ENCODE results near the gene CHRNB1. TPM values are rescaled to one million over a fixed set of nuclear protein-coding genes. Genes with fewer than 3 reads are reported as not detected.

CHRNB1 gene
- total RNA-seq, 1 donor from 2014 or later = 5.9 TPM

GRCh38 chr17:7426896-7427489 is 17.9 kb upstream of the CHRNB1 start:
- no peaks in the 10 kb centered on the region for H3K4me1 Mint-ChIP-seq
- no peaks in the 10 kb centered on the region for H3K9me3 Mint-ChIP-seq
- CTCF ChIA-PET = no interaction called here
- no peak for DNase-seq
- H3K4me3 Mint-ChIP-seq = no peak overlapping the region
- H3K27ac Mint-ChIP-seq = no peak overlapping the region
- intact Hi-C loops (cut with micrococcal nuclease) = no loop called here
- H3K36me3 Mint-ChIP-seq (ENCODE audit: low read depth) = no peaks in the 10 kb centered on the region
- no peak for TF ChIP-seq CTCF (IDR thresholded peaks at IDR 0.05)
- peaks cover 5% of the 10 kb centered on the region for H3K27me3 Mint-ChIP-seq
- ATAC-seq (ENCODE audit: low read depth) = no peak
- POLR2A ChIA-PET = interaction anchor here (0.5 kb wide), 1 partner anchor 139 kb away, joined by 4 read pairs; no protein-coding TSS in a partner anchor

GRCh38 chr17:7427549-7427948 is 17.3 kb upstream of the CHRNB1 start:
- TF ChIP-seq CTCF (IDR thresholded peaks at IDR 0.05) = no peak
- Mint-ChIP-seq H3K9me3 (no peaks in the 10 kb centered on the region), H3K4me1 (no peaks in the 10 kb centered on the region), H3K27me3 (peaks cover 5% of the 10 kb centered on the region), H3K27ac (no peak overlapping the region), H3K4me3 (no peak overlapping the region), H3K36me3 (ENCODE audit: low read depth) (no peaks in the 10 kb centered on the region)
- ATAC-seq (ENCODE audit: low read depth) (no peak), DNase-seq (no peak)
- ChIA-PET POLR2A (interaction anchor here (0.5 kb wide), 1 partner anchor 138 kb away, joined by 4 read pairs; no protein-coding TSS in a partner anchor), CTCF (no interaction called here)
- intact Hi-C loops (cut with micrococcal nuclease) = no loop called here

GRCh38 chr17:7428557-7428956 is 16.3 kb upstream of the CHRNB1 start, which contains the start of gene SPEM3:
SPEM3 (plus strand) TSS chr17:7428857; CDS start chr17:7428903, 46 bp downstream.
- Mint-ChIP-seq H3K9me3 (no peaks in the 10 kb centered on the region), H3K4me3 (no peak within 1 kb of the TSS), H3K27ac (no peak within 1 kb of the TSS), H3K36me3 (ENCODE audit: low read depth) (no peaks in the 10 kb centered on the region), H3K27me3 (peaks cover 5% of the 10 kb centered on the region), H3K4me1 (no peaks in the 10 kb centered on the region)
- intact Hi-C loops (cut with micrococcal nuclease) = no loop called here
- ATAC-seq (ENCODE audit: low read depth) = no peak
- DNase-seq = no peak
- ChIA-PET POLR2A (interaction anchor here (0.6 kb wide), 1 partner anchor 378 kb away, joined by 9 read pairs; no protein-coding TSS in a partner anchor), CTCF (no interaction called here)
- no peak for TF ChIP-seq CTCF (IDR thresholded peaks at IDR 0.05)

DNA sequence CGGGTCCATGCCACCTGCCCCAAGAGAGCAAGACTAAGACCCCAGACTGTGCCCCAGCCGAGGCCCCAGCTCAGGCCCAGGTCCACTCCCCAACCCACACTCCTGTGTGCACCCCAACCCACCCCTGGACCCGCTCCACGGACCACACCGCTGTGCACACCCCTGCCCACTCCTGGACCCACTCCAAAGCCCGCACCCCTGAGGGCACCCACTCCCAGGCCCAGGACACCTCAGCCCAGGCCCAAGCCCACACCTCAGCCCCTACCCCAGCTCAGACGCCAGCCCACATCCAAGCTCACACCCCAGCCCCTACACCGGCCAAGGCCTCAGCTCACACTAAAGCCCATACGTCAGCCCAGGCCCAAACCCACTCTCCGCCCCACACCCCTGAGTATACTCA is 15.1 kb upstream of the CHRNB1 start:
- no peaks in the 10 kb centered on the region for H3K4me1 Mint-ChIP-seq
- ChIA-PET CTCF (no interaction called here), POLR2A (no interaction called here)
- H3K27ac Mint-ChIP-seq = no peak overlapping the region
- H3K4me3 Mint-ChIP-seq = no peak overlapping the region
- no peaks in the 10 kb centered on the region for H3K9me3 Mint-ChIP-seq
- no peak for TF ChIP-seq CTCF (IDR thresholded peaks at IDR 0.05)
- no peak for DNase-seq
- intact Hi-C loops (cut with micrococcal nuclease) = no loop called here
- ATAC-seq (ENCODE audit: low read depth) = no peak
- H3K36me3 Mint-ChIP-seq (ENCODE audit: low read depth) = no peaks in the 10 kb centered on the region
- H3K27me3 Mint-ChIP-seq = peaks cover 5% of the 10 kb centered on the region

- intact Hi-C loops (cut with micrococcal nuclease) = no loop called here
- H3K9me3 Mint-ChIP-seq = no peaks in the 10 kb centered on the region
- H3K27ac Mint-ChIP-seq = no peak overlapping the region
- H3K4me1 Mint-ChIP-seq = peaks cover 11% of the 10 kb centered on the region
- H3K27me3 Mint-ChIP-seq = peaks cover under 1% of the 10 kb centered on the region
- CTCF ChIA-PET = interaction anchor here (0.8 kb wide), 1 partner anchor 151 kb away, joined by 3 read pairs; no protein-coding TSS in a partner anchor
- ATAC-seq (ENCODE audit: low read depth) = no peak
- POLR2A ChIA-PET = no interaction called here
- TF ChIP-seq CTCF (IDR thresholded peaks at IDR 0.05) = no peak
- no peak for DNase-seq
- H3K4me3 Mint-ChIP-seq = no peak overlapping the region
- peaks cover 1% of the 10 kb centered on the region for H3K36me3 Mint-ChIP-seq (ENCODE audit: low read depth)
These were observed 13.6 kb upstream of the CHRNB1 start for GRCh38 chr17:7431231-7431630.
